ENCODE results near the gene PKHD1.

Gene PKHD1

GRCh38 chr6:51814418-51814817 is 273.0 kb downstream of the PKHD1 start:
- H3K27me3 Mint-ChIP-seq = no peaks in the 10 kb centered on the region
- H3K4me3 Mint-ChIP-seq = no peak overlapping the region
- intact Hi-C loops (cut with micrococcal nuclease) = no loop called here
- H3K27ac Mint-ChIP-seq = no peak overlapping the region
- no peaks in the 10 kb centered on the region for H3K4me1 Mint-ChIP-seq (ENCODE audit: low read depth)
- H3K36me3 Mint-ChIP-seq (ENCODE audit: low read depth) = no peaks in the 10 kb centered on the region
- no peaks in the 10 kb centered on the region for H3K9me3 Mint-ChIP-seq

GRCh38 chr6:51813904-51814303 is 273.5 kb downstream of the PKHD1 start:
- Mint-ChIP-seq H3K4me3 (no peak overlapping the region), H3K36me3 (ENCODE audit: low read depth) (no peaks in the 10 kb centered on the region), H3K9me3 (no peaks in the 10 kb centered on the region), H3K27me3 (no peaks in the 10 kb centered on the region), H3K27ac (no peak overlapping the region), H3K4me1 (ENCODE audit: low read depth) (no peaks in the 10 kb centered on the region)
- intact Hi-C loops (cut with micrococcal nuclease) = no loop called here

- H3K4me3 Mint-ChIP-seq = no peak overlapping the region
- intact Hi-C loops (cut with micrococcal nuclease) = no loop called here
- H3K9me3 Mint-ChIP-seq = no peaks in the 10 kb centered on the region
- H3K27ac Mint-ChIP-seq = no peak overlapping the region
- H3K36me3 Mint-ChIP-seq (ENCODE audit: low read depth) = no peaks in the 10 kb centered on the region
- no peaks in the 10 kb centered on the region for H3K27me3 Mint-ChIP-seq
- no peaks in the 10 kb centered on the region for H3K4me1 Mint-ChIP-seq (ENCODE audit: low read depth)
Measured at GRCh38 chr6:51812231-51812630, 275.2 kb downstream of the PKHD1 start.

GRCh38 chr6:51805517-51805916 is 281.9 kb downstream of the PKHD1 start:
- no peak overlapping the region for H3K27ac Mint-ChIP-seq
- no peaks in the 10 kb centered on the region for H3K36me3 Mint-ChIP-seq (ENCODE audit: low read depth)

DNA sequence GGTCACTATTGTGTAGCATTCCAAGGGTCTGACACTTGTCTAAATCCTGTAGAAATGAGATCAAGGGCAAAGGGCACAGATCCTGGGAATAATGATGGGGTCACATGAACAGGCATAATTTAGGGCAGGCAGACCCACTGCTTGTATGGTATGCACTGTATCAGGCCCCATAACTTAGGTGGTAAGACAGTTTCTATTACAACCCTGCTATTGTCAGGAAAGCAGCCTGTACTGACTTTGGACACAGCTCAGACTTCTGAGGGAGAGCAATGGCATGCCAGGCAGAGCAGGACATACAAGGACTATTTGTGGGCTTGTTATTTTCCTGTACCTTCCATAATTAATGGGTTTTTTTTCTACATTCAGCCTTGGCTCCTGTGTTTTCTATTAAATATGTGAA is 286.8 kb downstream of the PKHD1 start:
- H3K27ac Mint-ChIP-seq = no peak overlapping the region
- peaks cover 33% of the 10 kb centered on the region for H3K9me3 Mint-ChIP-seq
- intact Hi-C loops (cut with micrococcal nuclease) = no loop called here
- no peaks in the 10 kb centered on the region for H3K4me1 Mint-ChIP-seq (ENCODE audit: low read depth)
- no peaks in the 10 kb centered on the region for H3K36me3 Mint-ChIP-seq (ENCODE audit: low read depth)
- H3K27me3 Mint-ChIP-seq = no peaks in the 10 kb centered on the region
- no peak overlapping the region for H3K4me3 Mint-ChIP-seq

More at GRCh38 chr6:51805517-51805916, 281.9 kb downstream of the PKHD1 start:
- Mint-ChIP-seq H3K27me3 (no peaks in the 10 kb centered on the region), H3K9me3 (no peaks in the 10 kb centered on the region), H3K4me1 (ENCODE audit: low read depth) (no peaks in the 10 kb centered on the region), H3K4me3 (no peak overlapping the region)
- intact Hi-C loops (cut with micrococcal nuclease) = no loop called here

GRCh38 chr6:51793393-51793792 is 294.0 kb downstream of the PKHD1 start:
- H3K36me3 Mint-ChIP-seq (ENCODE audit: low read depth) = no peaks in the 10 kb centered on the region
- intact Hi-C loops (cut with micrococcal nuclease) = no loop called here
- no peaks in the 10 kb centered on the region for H3K4me1 Mint-ChIP-seq (ENCODE audit: low read depth)
- H3K27me3 Mint-ChIP-seq = no peaks in the 10 kb centered on the region
- no peak overlapping the region for H3K27ac Mint-ChIP-seq
- H3K9me3 Mint-ChIP-seq = peaks cover 40% of the 10 kb centered on the region
- H3K4me3 Mint-ChIP-seq = no peak overlapping the region

GRCh38 chr6:51792273-51793030 is 295.0 kb downstream of the PKHD1 start:
- Mint-ChIP-seq H3K9me3 (peaks cover 31% of the 10 kb centered on the region), H3K4me3 (no peak overlapping the region), H3K27ac (no peak overlapping the region)

GRCh38 chr6:51790946-51791345 is 296.5 kb downstream of the PKHD1 start:
- Mint-ChIP-seq H3K4me3 (no peak overlapping the region), H3K27me3 (no peaks in the 10 kb centered on the region), H3K36me3 (ENCODE audit: low read depth) (no peaks in the 10 kb centered on the region), H3K9me3 (peaks cover 16% of the 10 kb centered on the region), H3K4me1 (ENCODE audit: low read depth) (no peaks in the 10 kb centered on the region), H3K27ac (no peak overlapping the region)
- intact Hi-C loops (cut with micrococcal nuclease) = no loop called here

More at GRCh38 chr6:51792273-51793030, 295.0 kb downstream of the PKHD1 start:
- Mint-ChIP-seq H3K27me3 (no peaks in the 10 kb centered on the region), H3K36me3 (ENCODE audit: low read depth) (no peaks in the 10 kb centered on the region), H3K4me1 (ENCODE audit: low read depth) (no peaks in the 10 kb centered on the region)
- intact Hi-C loops (cut with micrococcal nuclease) = no loop called here

DNA sequence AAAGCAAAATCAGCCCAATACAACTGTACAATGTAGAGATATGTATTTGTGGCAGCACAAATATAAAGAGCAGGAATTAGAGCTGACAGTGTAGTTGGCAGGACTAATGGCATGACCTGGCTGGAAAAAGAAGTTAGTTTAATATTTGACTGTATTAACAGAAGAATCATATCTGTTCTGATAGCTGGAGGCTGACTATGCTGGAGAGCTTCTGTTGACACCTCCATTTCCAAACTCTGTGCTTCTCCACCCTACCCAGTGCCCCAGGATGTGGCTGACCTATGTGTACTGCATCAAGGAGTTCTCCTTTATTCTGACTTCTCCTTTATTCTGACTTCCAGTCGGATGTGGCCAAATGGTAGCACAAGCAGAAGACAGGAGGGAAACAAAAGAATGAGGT is 299.3 kb downstream of the PKHD1 start:
- Mint-ChIP-seq H3K4me1 (ENCODE audit: low read depth) (no peaks in the 10 kb centered on the region), H3K36me3 (ENCODE audit: low read depth) (no peaks in the 10 kb centered on the region), H3K9me3 (no peaks in the 10 kb centered on the region), H3K27me3 (no peaks in the 10 kb centered on the region), H3K27ac (no peak overlapping the region), H3K4me3 (no peak overlapping the region)
- intact Hi-C loops (cut with micrococcal nuclease) = no loop called here

- intact Hi-C loops (cut with micrococcal nuclease) = no loop called here
- H3K36me3 Mint-ChIP-seq (ENCODE audit: low read depth) = no peaks in the 10 kb centered on the region
- H3K4me3 Mint-ChIP-seq = no peak overlapping the region
- no peaks in the 10 kb centered on the region for H3K27me3 Mint-ChIP-seq
- H3K4me1 Mint-ChIP-seq (ENCODE audit: low read depth) = no peaks in the 10 kb centered on the region
- H3K9me3 Mint-ChIP-seq = no peaks in the 10 kb centered on the region
- no peak overlapping the region for H3K27ac Mint-ChIP-seq
Measured at GRCh38 chr6:51778666-51779065, 308.7 kb downstream of the PKHD1 start.

GRCh38 chr6:51777618-51778017 is 309.8 kb downstream of the PKHD1 start:
- intact Hi-C loops (cut with micrococcal nuclease) = no loop called here
- Mint-ChIP-seq H3K36me3 (ENCODE audit: low read depth) (no peaks in the 10 kb centered on the region), H3K27ac (no peak overlapping the region), H3K4me1 (ENCODE audit: low read depth) (no peaks in the 10 kb centered on the region), H3K4me3 (no peak overlapping the region), H3K9me3 (no peaks in the 10 kb centered on the region), H3K27me3 (no peaks in the 10 kb centered on the region)

DNA sequence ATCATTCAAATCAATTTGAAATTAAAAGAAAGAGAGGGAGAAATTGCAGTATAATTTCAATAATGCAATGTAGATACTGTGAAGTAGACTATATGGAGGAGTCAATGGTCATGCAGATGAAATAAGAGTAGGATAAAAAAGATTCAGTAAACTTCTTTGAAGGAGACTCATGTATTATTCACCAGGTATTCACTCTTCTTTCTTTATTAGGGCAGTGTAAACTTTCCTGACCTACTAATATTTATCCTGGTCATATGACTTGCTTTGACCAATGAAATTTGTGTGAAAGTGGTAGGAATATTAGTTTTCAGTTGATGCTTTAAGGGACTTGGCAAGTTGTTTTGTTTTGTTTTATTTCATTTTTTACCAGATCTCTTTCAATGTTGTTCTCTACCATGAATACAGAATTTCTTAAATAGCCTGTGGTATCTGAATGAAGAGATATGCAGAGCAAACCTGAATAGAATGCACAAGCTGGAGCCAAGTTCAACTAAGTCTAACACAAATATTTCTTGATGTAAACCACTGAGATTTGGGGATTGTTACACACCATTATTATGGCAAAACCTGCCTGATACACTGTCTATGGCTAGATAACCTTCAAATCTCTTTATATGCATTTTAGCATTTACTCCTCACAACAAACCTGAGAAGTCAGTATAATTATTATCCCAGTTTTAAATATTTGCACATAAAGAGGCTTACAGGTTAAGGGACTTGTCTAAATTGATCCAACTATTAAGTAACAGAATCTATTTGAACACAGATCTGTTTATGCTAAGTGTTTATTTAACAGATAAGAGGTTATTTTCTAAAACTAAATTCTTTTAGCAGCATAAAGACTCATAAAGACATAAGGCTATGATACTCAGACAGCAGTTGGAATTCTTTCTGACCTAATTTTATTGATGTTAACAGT is 311.2 kb downstream of the PKHD1 start:
- intact Hi-C loops (cut with micrococcal nuclease) = no loop called here
- Mint-ChIP-seq H3K4me1 (ENCODE audit: low read depth) (no peaks in the 10 kb centered on the region), H3K27ac (no peak overlapping the region), H3K27me3 (no peaks in the 10 kb centered on the region), H3K9me3 (no peaks in the 10 kb centered on the region), H3K36me3 (ENCODE audit: low read depth) (no peaks in the 10 kb centered on the region), H3K4me3 (no peak overlapping the region)

GRCh38 chr6:51768087-51768486 is 319.3 kb downstream of the PKHD1 start:
- intact Hi-C loops (cut with micrococcal nuclease) = no loop called here
- Mint-ChIP-seq H3K9me3 (peaks cover 9% of the 10 kb centered on the region), H3K27ac (no peak overlapping the region), H3K4me3 (no peak overlapping the region), H3K36me3 (ENCODE audit: low read depth) (no peaks in the 10 kb centered on the region), H3K27me3 (no peaks in the 10 kb centered on the region), H3K4me1 (ENCODE audit: low read depth) (no peaks in the 10 kb centered on the region)

GRCh38 chr6:51765230-51765629 is 322.2 kb downstream of the PKHD1 start:
- H3K27ac Mint-ChIP-seq = no peak overlapping the region
- intact Hi-C loops (cut with micrococcal nuclease) = no loop called here
- no peaks in the 10 kb centered on the region for H3K27me3 Mint-ChIP-seq

More at GRCh38 chr6:51765230-51765629, 322.2 kb downstream of the PKHD1 start:
- Mint-ChIP-seq H3K4me1 (ENCODE audit: low read depth) (no peaks in the 10 kb centered on the region), H3K36me3 (ENCODE audit: low read depth) (no peaks in the 10 kb centered on the region), H3K9me3 (peaks cover 9% of the 10 kb centered on the region), H3K4me3 (no peak overlapping the region)

All from dendritic cell treated with granulocyte-macrophage colony-stimulating factor and Interleukin-4, amounts not matched to agents 40 ng/mL and 50 ng/mL, for 4 days (primary cell).